Astrocyte (in vitro differentiated cells and primary cell): Measurements from ENCODE around the gene FAM50B. TPM values are rescaled to one million over a fixed set of nuclear protein-coding genes. Genes with fewer than 3 reads are reported as not detected.

Source experiments
- DNase-seq: peaks from one replicate; pipeline ENCODE4 v3.0.0-alpha.2; 2010; ENCODE audit warnings: low read depth
- FAIRE-seq: peaks from 2 replicates; lab custom pipeline; 2011; peaks lifted over from hg19 to GRCh38; lab: Jason Lieb, UNC
- H2AFZ ChIP-seq: 2 replicates; pipeline ENCODE4 v1.6.0; 2012; ENCODE audit warnings: low read depth, low read length, inconsistent platforms
- H3K27ac ChIP-seq: 2 replicates; pipeline ENCODE4 v1.5.1; 2011; ENCODE audit warnings: low read depth, low read length, inconsistent platforms
- H3K27me3 ChIP-seq: 2 replicates; pipeline ENCODE4 v1.6.0; 2011; ENCODE audit warnings: low read length, inconsistent platforms; ENCODE audit not compliant: insufficient read depth
- H3K36me3 ChIP-seq: 2 replicates; pipeline ENCODE4 v1.5.1; 2011; ENCODE audit warnings: low read length, inconsistent platforms; ENCODE audit not compliant: insufficient read depth
- H3K4me1 ChIP-seq: 2 replicates; pipeline ENCODE4 v1.5.1; 2011; ENCODE audit warnings: low read length, inconsistent platforms; ENCODE audit not compliant: insufficient read depth
- H3K4me2 ChIP-seq: 2 replicates; pipeline ENCODE4 v1.6.0; 2012; ENCODE audit warnings: low read length, inconsistent platforms
- H3K4me3 ChIP-seq: 2 replicates; pipeline ENCODE4 v1.5.1; 2011; ENCODE audit warnings: low read depth, mild to moderate bottlenecking, low read length, inconsistent platforms; ENCODE audit not compliant: insufficient read depth
- H3K79me2 ChIP-seq: 2 replicates; pipeline ENCODE4 v1.6.0; 2012; ENCODE audit warnings: mild to moderate bottlenecking, low read length, inconsistent platforms; ENCODE audit not compliant: insufficient read depth
- H3K9ac ChIP-seq: 2 replicates; pipeline ENCODE4 v1.6.0; 2012; ENCODE audit warnings: mild to moderate bottlenecking, low read length, inconsistent platforms
- H3K9me3 ChIP-seq: 2 replicates; pipeline ENCODE4 v1.5.1; 2012; ENCODE audit warnings: low read depth, mild to moderate bottlenecking, low read length, inconsistent platforms; ENCODE audit not compliant: insufficient read depth
- H4K20me1 ChIP-seq: 2 replicates; pipeline ENCODE4 v1.6.0; 2012; ENCODE audit warnings: low read length, inconsistent platforms; ENCODE audit not compliant: insufficient read depth
- H3K27ac Mint-ChIP-seq: one replicate; pipeline ENCODE4 v1.8.0; 2021; ENCODE audit warnings: mild to moderate bottlenecking, mixed read lengths; ENCODE audit not compliant: unreplicated experiment
- H3K27me3 Mint-ChIP-seq: one replicate; pipeline ENCODE4 v1.8.0; 2021; ENCODE audit warnings: low read depth, mixed read lengths; ENCODE audit not compliant: unreplicated experiment
- H3K36me3 Mint-ChIP-seq: one replicate; pipeline ENCODE4 v1.8.0; 2021; ENCODE audit warnings: low read depth, mixed read lengths; ENCODE audit not compliant: unreplicated experiment
- H3K4me1 Mint-ChIP-seq: one replicate; pipeline ENCODE4 v1.8.0; 2021; ENCODE audit warnings: low read depth, mixed read lengths; ENCODE audit not compliant: unreplicated experiment
- H3K4me3 Mint-ChIP-seq: one replicate; pipeline ENCODE4 v1.8.0; 2021; ENCODE audit warnings: mild to moderate bottlenecking, moderate library complexity, mixed read lengths; ENCODE audit not compliant: unreplicated experiment
- H3K9me3 Mint-ChIP-seq: one replicate; pipeline ENCODE4 v1.8.0; 2021; ENCODE audit warnings: mild to moderate bottlenecking, mixed read lengths; ENCODE audit not compliant: unreplicated experiment
- EZH2 ChIP-seq: IDR thresholded peaks from 2 replicates; pipeline ENCODE4 v1.6.1; 2012; ENCODE audit warnings: mild to moderate bottlenecking, low read length, inconsistent platforms; ENCODE audit not compliant: insufficient read depth
- total RNA-seq: library from RNA; stranded (reverse); gene quantifications from 2 replicates; pipeline ENCODE4 v1.2.1, GENCODE V29; 2021
- TF ChIP-seq, protein P1 (sequence below): IDR thresholded peaks from 2 replicates; pipeline ENCODE4 v1.5.1; 2011; ENCODE audit warnings: low read depth, mild to moderate bottlenecking, inconsistent platforms, low read length, moderate library complexity; ENCODE audit not compliant: insufficient read depth

FAM50B gene
- total RNA-seq, 1 donor from 2014 or later, result 4.6 TPM

DNA sequence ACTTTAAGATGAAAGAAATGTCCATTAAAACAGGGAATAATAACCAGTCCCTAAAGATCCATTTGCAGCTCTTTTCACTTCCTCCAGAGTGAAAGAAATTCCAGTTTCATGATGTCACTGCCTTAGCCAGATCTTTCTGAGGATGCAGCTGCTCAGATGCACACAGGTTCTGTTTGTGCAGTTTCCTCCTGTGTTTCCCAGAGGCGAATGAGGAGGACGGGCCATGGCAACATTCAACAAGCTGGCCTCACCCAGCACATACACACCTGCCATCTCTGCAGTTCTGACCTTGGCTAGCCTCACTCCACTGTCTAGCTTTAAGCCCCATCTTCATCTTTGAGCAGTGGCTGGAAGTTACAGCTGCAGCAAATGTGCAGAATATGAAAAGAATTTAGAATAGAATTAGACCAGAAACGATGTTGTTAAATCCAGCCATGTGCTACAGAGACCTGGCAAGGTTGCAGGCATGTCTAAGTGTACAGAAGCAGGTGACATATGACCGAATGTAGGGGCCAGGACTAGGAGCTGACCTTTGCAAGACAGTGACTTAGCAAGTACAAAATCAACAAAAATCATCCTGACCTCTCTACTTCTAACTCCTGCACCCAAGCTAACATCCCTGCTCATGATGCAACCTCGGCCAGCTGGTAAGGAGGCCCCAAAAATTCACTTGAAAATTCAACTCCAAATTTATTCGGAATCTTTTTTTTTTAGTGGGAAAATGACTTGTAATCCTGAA lies 35.0 kb downstream of the FAM50B start:
- peaks cover 11% of the 10 kb centered on the region for H3K4me1 ChIP-seq
- H3K9me3 ChIP-seq, result no peaks in the 10 kb centered on the region
- peak overlapping the region; percentile 50 for H3K4me2 ChIP-seq
- H3K27ac ChIP-seq, result no peak overlapping the region
- peak; percentile 62 for DNase-seq
- H3K79me2 ChIP-seq, result no peaks in the 10 kb centered on the region
- Mint-ChIP-seq H3K27me3 (peaks cover 2% of the 10 kb centered on the region), H3K36me3 (no peaks in the 10 kb centered on the region), H3K4me3 (peak overlapping the region; percentile 46), H3K27ac (peak overlapping the region; percentile 91), H3K4me1 (peaks cover 14% of the 10 kb centered on the region), H3K9me3 (peaks cover 3% of the 10 kb centered on the region)
- H2AFZ ChIP-seq, result peak overlapping the region; percentile 50
- no peaks in the 10 kb centered on the region for H4K20me1 ChIP-seq
- H3K27me3 ChIP-seq, result no peaks in the 10 kb centered on the region
- no peaks in the 10 kb centered on the region for H3K36me3 ChIP-seq
- TF ChIP-seq, protein P1, sequence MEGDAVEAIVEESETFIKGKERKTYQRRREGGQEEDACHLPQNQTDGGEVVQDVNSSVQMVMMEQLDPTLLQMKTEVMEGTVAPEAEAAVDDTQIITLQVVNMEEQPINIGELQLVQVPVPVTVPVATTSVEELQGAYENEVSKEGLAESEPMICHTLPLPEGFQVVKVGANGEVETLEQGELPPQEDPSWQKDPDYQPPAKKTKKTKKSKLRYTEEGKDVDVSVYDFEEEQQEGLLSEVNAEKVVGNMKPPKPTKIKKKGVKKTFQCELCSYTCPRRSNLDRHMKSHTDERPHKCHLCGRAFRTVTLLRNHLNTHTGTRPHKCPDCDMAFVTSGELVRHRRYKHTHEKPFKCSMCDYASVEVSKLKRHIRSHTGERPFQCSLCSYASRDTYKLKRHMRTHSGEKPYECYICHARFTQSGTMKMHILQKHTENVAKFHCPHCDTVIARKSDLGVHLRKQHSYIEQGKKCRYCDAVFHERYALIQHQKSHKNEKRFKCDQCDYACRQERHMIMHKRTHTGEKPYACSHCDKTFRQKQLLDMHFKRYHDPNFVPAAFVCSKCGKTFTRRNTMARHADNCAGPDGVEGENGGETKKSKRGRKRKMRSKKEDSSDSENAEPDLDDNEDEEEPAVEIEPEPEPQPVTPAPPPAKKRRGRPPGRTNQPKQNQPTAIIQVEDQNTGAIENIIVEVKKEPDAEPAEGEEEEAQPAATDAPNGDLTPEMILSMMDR, result no peak
- TF ChIP-seq EZH2, result no peak
- H3K4me3 ChIP-seq, result no peak overlapping the region
- peak; percentile 87 for FAIRE-seq
- peak overlapping the region; percentile 39 for H3K9ac ChIP-seq

DNA sequence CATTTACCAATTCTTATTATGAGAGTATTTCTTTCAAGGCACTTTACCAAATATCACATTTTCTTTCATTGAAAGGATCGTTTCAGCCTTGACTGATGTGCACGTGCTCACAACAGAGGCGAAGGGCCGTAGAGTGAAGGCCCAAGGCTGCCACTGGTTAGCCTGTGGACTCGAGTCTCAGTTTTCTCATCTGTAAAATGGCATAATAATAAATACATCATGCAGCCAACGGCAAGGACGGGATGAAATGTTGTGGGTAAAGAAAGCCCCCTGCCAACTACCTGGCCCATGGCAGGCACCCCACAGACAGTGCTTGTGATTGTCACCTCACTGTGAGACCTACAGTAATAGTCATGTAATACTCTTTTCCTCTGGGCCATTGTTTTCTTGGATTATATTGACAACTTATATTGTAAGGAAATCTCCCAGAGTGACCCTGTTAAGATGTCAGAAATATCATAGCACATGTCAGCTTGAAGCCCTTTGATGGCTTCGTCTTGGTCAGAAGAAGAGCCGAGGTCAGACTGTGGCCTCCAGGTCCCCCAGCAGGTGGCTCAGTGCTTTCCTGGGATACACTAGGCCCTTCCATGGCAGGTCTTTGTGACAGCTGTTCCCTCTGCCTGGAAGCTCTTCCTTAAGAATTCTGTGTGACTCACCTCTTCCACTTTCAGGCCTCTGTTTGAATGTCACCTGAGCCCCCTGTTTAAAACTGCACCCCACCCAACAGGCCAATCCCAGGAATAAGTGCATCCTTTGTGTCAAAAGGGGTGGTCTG lies 36.3 kb downstream of the FAM50B start:
- peaks cover 11% of the 10 kb centered on the region for H3K4me1 ChIP-seq
- H3K4me2 ChIP-seq, result no peak overlapping the region
- H3K27ac Mint-ChIP-seq, result no peak overlapping the region
- no peaks in the 10 kb centered on the region for H3K36me3 ChIP-seq
- no peak overlapping the region for H3K4me3 Mint-ChIP-seq
- no peaks in the 10 kb centered on the region for H3K79me2 ChIP-seq
- no peaks in the 10 kb centered on the region for H3K27me3 ChIP-seq
- no peaks in the 10 kb centered on the region for H3K9me3 ChIP-seq
- H3K4me1 Mint-ChIP-seq, result peaks cover 14% of the 10 kb centered on the region
- DNase-seq, result no peak
- H3K9ac ChIP-seq, result no peak overlapping the region
- no peak for TF ChIP-seq EZH2
- TF ChIP-seq, protein P1, result peak; percentile 15
- FAIRE-seq, result no peak
- peaks cover 3% of the 10 kb centered on the region for H3K9me3 Mint-ChIP-seq
- no peak overlapping the region for H3K4me3 ChIP-seq
- H4K20me1 ChIP-seq, result no peaks in the 10 kb centered on the region
- peaks cover 9% of the 10 kb centered on the region for H3K27me3 Mint-ChIP-seq
- no peak overlapping the region for H2AFZ ChIP-seq
- no peak overlapping the region for H3K27ac ChIP-seq
- no peaks in the 10 kb centered on the region for H3K36me3 Mint-ChIP-seq
